Kidney glomerular epithelial cell (primary cell): Measurements from ENCODE around the gene UBASH3B.
"Not testable (repeated sequence)": the region's sequence is repeated elsewhere in the genome, so short reads cannot be mapped to it uniquely, and the experiment has no call there.

Experiments
- DNase-seq: peaks from one replicate; lab custom pipeline; 2025; lab: John Stamatoyannopoulos, UW

UBASH3B gene

DNA sequence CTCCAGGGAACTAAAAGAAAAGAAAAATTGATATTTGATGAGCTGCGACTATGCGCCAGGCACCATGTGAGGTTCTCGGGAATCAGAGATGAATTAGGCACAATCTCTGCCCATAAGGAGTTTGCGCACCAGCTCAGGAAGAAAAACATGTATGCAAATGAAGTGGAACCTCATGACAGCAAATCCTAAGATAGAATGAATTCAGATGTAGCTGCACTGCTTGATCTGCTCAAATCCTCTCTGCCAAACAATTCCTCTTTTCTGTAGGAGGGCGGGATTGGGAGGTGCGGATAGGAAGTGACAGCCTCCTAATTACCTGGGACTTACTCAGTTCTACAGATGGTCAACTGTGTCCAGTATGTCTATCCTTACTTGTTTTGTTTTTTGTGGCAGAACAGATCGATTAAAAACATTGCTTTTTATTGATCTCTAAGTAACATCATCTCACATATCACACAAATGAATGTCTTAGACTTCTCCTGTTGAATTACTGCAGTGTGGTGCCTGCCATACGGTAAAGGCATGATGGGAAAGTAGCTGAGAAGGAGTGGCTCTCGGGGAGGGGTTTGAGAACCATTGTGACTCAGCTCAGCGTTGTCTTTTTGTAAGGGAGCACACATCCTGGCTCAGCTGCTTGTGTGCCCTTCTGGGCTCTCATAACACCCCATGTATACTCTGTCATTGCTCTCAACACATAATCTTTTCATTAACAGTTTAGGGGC is 196.7 kb downstream of the UBASH3B start:
- DNase-seq = no peak

DNA sequence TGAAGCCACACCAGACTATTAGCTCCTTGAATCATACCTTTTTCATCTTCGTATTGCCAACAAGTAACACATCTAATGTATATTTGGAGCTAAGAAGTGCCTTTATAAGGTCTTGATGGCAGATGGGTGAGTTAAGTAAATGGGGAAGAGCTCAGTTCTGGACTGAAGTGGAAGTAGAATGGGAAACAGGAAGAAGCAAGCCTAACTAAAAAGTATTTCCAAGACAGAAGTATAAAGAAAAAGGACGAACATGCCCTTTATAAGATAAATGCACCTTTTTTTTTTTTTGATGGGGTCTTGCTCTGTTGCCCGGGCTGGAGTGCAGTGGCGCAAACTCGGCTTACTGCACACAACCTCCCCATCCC is 197.3 kb downstream of the UBASH3B start:
- DNase-seq = no peak

DNA sequence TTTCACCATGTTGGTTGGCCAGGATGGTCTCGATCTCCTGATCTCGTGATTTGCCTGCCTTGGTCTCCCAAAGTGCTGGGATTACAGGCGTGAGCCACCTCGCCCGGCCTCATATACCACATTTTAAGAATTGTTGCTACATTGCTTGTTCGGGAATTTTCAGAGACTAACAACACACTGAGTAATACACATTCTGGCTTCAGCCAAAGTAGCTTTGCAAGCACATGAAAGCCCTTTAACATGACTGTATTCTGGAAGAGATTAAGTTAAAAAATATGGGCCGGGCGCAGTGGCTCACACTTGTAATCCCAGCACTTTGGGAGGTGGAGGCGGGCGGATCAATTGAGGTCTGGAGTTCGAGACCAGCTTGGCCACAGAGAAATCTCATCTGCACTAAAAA is 197.7 kb downstream of the UBASH3B start:
- DNase-seq = no peak

DNA sequence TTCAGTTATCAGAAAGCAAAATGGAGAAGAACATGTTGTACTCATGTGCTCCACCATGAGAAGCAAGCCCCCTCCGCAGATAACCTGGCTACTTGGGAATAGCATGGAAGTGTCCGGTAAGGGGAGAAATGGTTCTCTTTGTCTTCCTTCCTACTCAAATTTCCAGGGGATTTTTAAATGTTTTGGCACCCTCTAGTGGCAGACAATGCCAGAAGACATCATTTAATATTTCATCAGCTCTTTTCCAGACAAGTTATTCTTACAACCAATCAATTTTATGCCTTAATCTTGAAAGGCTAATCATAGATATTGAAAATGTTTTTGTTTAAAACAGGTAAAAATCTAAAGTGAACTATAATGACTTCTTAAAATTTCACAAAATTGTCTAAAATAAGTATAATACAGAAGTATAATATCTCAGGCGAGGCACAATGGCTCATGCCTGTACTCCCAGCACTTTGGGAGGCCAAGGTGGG is 198.5 kb downstream of the UBASH3B start:
- peak; percentile 84 for DNase-seq

DNA sequence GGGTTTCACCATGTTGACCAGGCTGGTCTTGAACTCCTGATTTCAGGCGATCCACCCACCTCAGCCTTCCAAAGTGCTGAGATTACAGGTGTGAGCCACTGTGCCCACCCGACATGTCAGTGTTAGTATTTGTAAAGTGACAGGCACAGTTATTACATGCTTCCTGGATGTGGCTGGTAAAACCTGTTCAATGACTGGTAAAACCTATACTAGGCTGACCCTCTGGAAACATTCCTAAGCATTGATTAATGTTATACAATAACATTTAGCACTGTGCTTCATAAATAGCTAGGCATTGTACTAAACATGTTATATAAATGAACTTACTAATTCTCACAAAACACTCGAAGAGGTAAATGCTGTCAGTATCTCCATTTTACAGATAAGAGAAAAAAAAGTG is 206.1 kb downstream of the UBASH3B start:
- no peak for DNase-seq

DNA sequence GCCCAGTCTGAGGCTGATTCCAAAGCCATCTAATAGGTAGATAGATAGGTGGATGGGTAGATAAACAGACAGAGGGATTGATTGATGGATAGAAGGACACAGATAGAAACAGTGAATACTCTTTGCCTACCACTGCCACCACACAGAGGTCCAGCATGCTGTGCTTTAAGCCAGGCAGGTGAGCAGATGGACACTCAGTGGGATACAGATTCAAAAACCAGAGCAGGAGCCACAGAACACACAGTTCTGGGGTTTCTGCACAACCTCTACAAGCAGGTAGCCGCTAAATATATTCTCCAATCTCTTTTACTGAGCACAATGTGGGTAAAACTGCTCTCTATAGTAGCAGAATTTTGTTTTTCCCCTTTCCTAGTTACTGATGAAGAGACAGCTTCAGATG is 206.6 kb downstream of the UBASH3B start:
- no peak for DNase-seq

DNA sequence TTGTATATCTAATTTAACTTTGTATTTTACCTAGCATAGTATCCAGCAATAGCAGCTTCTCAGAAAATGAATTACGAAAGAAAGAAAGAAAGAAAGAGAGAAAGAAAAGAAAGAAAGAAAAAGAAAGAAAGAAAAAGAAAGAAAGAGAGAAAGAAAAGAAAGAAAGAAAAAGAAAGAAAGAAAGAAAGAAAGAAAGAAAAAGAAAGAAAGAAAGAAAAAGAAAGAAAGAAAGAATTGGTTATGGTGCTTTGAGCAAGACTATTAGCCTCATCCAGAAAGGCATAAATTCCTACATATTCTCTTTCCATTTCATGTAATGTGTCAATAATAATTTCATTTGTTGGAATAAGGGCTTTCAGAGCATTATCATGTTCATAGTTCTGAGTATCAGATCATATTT is 207.6 kb downstream of the UBASH3B start:
- DNase-seq = not testable (repeated sequence)

DNA sequence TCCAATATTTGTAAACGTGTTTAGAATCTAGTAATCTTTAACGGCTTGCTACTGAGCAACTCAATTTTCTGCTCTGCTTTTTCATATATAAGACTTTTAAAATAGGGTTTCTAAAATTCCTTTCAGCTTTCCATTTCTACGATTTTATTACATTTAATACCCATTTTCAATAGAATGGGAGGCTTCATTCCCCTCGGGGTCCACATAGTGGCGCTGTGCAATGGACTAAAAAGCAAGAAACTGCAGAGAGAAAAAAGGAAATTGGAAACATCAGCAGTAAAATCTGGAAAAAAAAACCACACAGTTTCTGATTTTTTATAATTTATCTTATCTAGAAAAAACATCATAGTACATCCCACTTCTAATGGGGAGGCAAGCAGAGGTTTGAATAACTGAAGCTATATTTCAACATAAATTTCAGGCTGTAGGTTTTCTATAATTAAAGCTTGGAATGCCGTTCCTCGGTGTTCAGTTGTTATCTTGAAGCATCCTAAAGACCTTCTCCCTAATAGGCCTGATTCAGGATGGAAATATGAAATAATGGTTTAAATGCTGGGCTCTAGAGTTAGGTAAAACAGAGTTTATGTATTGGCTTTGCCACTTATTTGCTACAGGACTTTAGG is 208.3 kb downstream of the UBASH3B start:
- peak; percentile 19 for DNase-seq
